SK-N-SH (cell line): Measurements from ENCODE around the gene HES1. TPM values are rescaled to one million over a fixed set of nuclear protein-coding genes. Genes with fewer than 3 reads are reported as not detected.

Experiments used
- CTCF ChIA-PET: fragments of 300-600, 350-600 bp; formaldehyde crosslinking; extraction: SDS; loops from one replicate; lab custom pipeline; 2021; lab: Yijun Ruan, JAX
- POLR2A ChIA-PET: fragments of 350-600 bp; sonication (Branson Sonifier 250); formaldehyde crosslinking; extraction: SDS; loops from one replicate; lab custom pipeline; 2020; ENCODE audit warnings: antibody characterized with exemption, inconsistent platforms; lab: Yijun Ruan, JAX
- DNase-seq: peaks from one replicate; pipeline ENCODE4 v3.0.0; 2012
- H2AFZ ChIP-seq: fragments of 200-600 bp; sonication (generic); 2 replicates; pipeline ENCODE4 v1.8.1; 2016; ENCODE audit warnings: antibody characterized with exemption, mild to moderate bottlenecking, low read depth
- H3F3A ChIP-seq: fragments of 200-600 bp; sonication (generic); replicated peaks from 2 replicates; pipeline ENCODE3; 2016; ENCODE audit warnings: antibody characterized with exemption, mild to moderate bottlenecking; ENCODE audit not compliant: insufficient read depth
- H3K27ac ChIP-seq, 2 experiments: fragments of 200-500 bp in 1 of 2; fragments of 200-600 bp in 1 of 2; sonication (Bioruptor generic) in 1 of 2; sonication (generic), shearing (Covaris generic) in 1 of 2; 2 replicates each; pipeline versions ENCODE4 v1.5.1 to v1.6.1; 2014 to 2016; ENCODE audit warnings: low read depth in 2 of 2, inconsistent platforms in 1 of 2, low read length in 1 of 2, mild to moderate bottlenecking in 1 of 2, mixed read lengths in 1 of 2
- H3K27me3 ChIP-seq: fragments of 200-600 bp; sonication (generic), shearing (Covaris generic); 2 replicates; pipeline ENCODE4 v1.6.1; 2016; ENCODE audit warnings: mixed run types; ENCODE audit not compliant: insufficient read depth
- H3K36me3 ChIP-seq, 2 experiments: fragments of 200-500 bp in 1 of 2; fragments of 200-600 bp in 1 of 2; sonication (Bioruptor generic) in 1 of 2; sonication (generic) in 1 of 2; replicated peaks in 1 of 2; 2 replicates each; pipeline versions ENCODE3 to v1.5.1; 2014 to 2016; ENCODE audit warnings: low read length in 1 of 2, mild to moderate bottlenecking in 1 of 2; ENCODE audit not compliant: insufficient read depth in 2 of 2, control insufficient read depth in 1 of 2
- H3K4me1 ChIP-seq, 2 experiments: fragments of 200-500 bp in 1 of 2; fragments of 200-600 bp in 1 of 2; sonication (Bioruptor generic) in 1 of 2; sonication (generic), shearing (Covaris generic) in 1 of 2; 2 replicates each; pipeline versions ENCODE4 v1.5.1 to v1.6.1; 2014 to 2016; ENCODE audit warnings: low read depth in 1 of 2, low read length in 1 of 2, mixed run types in 1 of 2; ENCODE audit not compliant: insufficient read depth in 2 of 2, control insufficient read depth in 1 of 2
- H3K4me2 ChIP-seq: fragments of 200-600 bp; sonication (generic), shearing (Covaris generic); 2 replicates; pipeline ENCODE4 v1.6.1; 2017; ENCODE audit warnings: mixed run types
- H3K4me3 ChIP-seq, 2 experiments: fragments of 200-500 bp in 1 of 2; fragments of 200-600 bp in 1 of 2; sonication (Bioruptor generic) in 1 of 2; sonication (generic), shearing (Covaris generic) in 1 of 2; 2 replicates each; pipeline versions ENCODE4 v1.5.1 to v1.8.1; 2014 to 2016; ENCODE audit warnings: low read depth in 2 of 2, inconsistent platforms in 1 of 2, low read length in 1 of 2, mild to moderate bottlenecking in 1 of 2, mixed read lengths in 1 of 2, moderate library complexity in 1 of 2
- H3K79me2 ChIP-seq: fragments of 200-600 bp; sonication (generic); 2 replicates; pipeline ENCODE4 v1.8.1; 2017; ENCODE audit warnings: mild to moderate bottlenecking; ENCODE audit not compliant: insufficient read depth
- H3K9ac ChIP-seq: fragments of 200-600 bp; sonication (generic); 2 replicates; pipeline ENCODE4 v1.6.1; 2017; ENCODE audit warnings: mixed run types
- H3K9me2 ChIP-seq: fragments of 200-600 bp; sonication (generic); 2 replicates; pipeline ENCODE4 v1.6.1; 2017; ENCODE audit warnings: mixed run types
- H3K9me3 ChIP-seq: fragments of 200-600 bp; sonication (generic); 2 replicates; pipeline ENCODE4 v1.6.1; 2017; ENCODE audit warnings: mixed run types, mild to moderate bottlenecking, moderate library complexity
- H4K20me1 ChIP-seq: fragments of 200-600 bp; sonication (generic); 2 replicates; pipeline ENCODE4 v1.6.1; 2017; ENCODE audit warnings: mild to moderate bottlenecking, mixed run types; ENCODE audit not compliant: insufficient read depth
- CHD2 ChIP-seq: fragments of 150-350 bp; IDR thresholded peaks from 2 replicates; pipeline ENCODE4 v1.6.1; 2018; ENCODE audit warnings: low read length; ENCODE audit not compliant: partially characterized antibody
- EZH2phosphoT487 ChIP-seq: fragments of 200-600 bp; sonication (generic); IDR thresholded peaks from 2 replicates; pipeline ENCODE4 v1.6.1; 2017; ENCODE audit warnings: low read depth, mixed run types, mild to moderate bottlenecking, antibody characterized with exemption, moderate library complexity, borderline replicate concordance
- FOSL2 ChIP-seq: IDR thresholded peaks from 2 replicates; pipeline ENCODE4 v1.4.0; 2012; ENCODE audit warnings: low read depth, mild to moderate bottlenecking, moderate library complexity, borderline replicate concordance
- FOXM1 ChIP-seq: IDR thresholded peaks from 2 replicates; pipeline ENCODE4 v1.4.0; 2012; ENCODE audit warnings: low read depth, mild to moderate bottlenecking
- GATA2 ChIP-seq: sonication (generic); formaldehyde crosslinking; IDR thresholded peaks from 2 replicates; pipeline ENCODE4 v1.5.0; 2020; ENCODE audit warnings: mild to moderate bottlenecking, missing genetic modification reagents
- JUND ChIP-seq: IDR thresholded peaks from 2 replicates; pipeline ENCODE4 v1.4.0; 2012
- MXI1 ChIP-seq: IDR thresholded peaks from 2 replicates; pipeline ENCODE4 v1.6.1; 2012; ENCODE audit warnings: mild to moderate bottlenecking, low read depth, low read length, improper control_type of control experiment
- NFIC ChIP-seq: IDR thresholded peaks from 2 replicates; pipeline ENCODE4 v1.4.0; 2012; ENCODE audit warnings: borderline replicate concordance
- POLR2AphosphoS5 ChIP-seq: IDR thresholded peaks from 2 replicates; pipeline ENCODE4 v1.6.1; 2012; ENCODE audit warnings: low read depth, low read length
- RCOR1 ChIP-seq: fragments of 150-350 bp; IDR thresholded peaks from 2 replicates; pipeline ENCODE4 v1.6.1; 2017; ENCODE audit warnings: antibody characterized with exemption, low read length
- RFX5 ChIP-seq: IDR thresholded peaks from 2 replicates; pipeline ENCODE4 v1.6.1; 2012; ENCODE audit warnings: mild to moderate bottlenecking, improper control_type of control experiment, low read length
- SMC3 ChIP-seq: IDR thresholded peaks from 2 replicates; pipeline ENCODE4 v1.6.1; 2012; ENCODE audit warnings: low read depth, low read length, improper control_type of control experiment
- TEAD4 ChIP-seq: IDR thresholded peaks from 2 replicates; pipeline ENCODE4 v1.4.0; 2012; ENCODE audit warnings: mild to moderate bottlenecking, borderline replicate concordance; ENCODE audit not compliant: insufficient read depth
- YY1 ChIP-seq: IDR thresholded peaks from 2 replicates; pipeline ENCODE4 v1.4.0; 2012; ENCODE audit warnings: low read depth, mild to moderate bottlenecking
- WGBS: methylation state at CpG from one replicate; pipeline ENCODE4 v1.1.6; 2017; ENCODE audit warnings: low lambda C conversion rate; 5-methylcytosine and 5-hydroxymethylcytosine counted together
- polyA plus RNA-seq, 3 experiments: library from polyadenylated mRNA; depleted of rRNA; stranded (reverse); fragments of >200 nt; gene quantifications; 2 replicates each; pipeline ENCODE4 v1.2.3, GENCODE V29; 2012
- TF ChIP-seq, protein P1 (sequence below): fragments of 200-600 bp; sonication (generic); IDR thresholded peaks from 2 replicates; pipeline ENCODE4 v1.6.1; 2017; ENCODE audit warnings: antibody characterized with exemption, mild to moderate bottlenecking, moderate library complexity
- TF ChIP-seq, protein P2 (sequence below): fragments of 150-350 bp; IDR thresholded peaks from 2 replicates; pipeline ENCODE4 v1.6.1; 2017; ENCODE audit warnings: antibody characterized with exemption, low read length, low read depth, borderline replicate concordance
- TF ChIP-seq, protein P3 (sequence below): IDR thresholded peaks from 2 replicates; pipeline ENCODE4; 2012
- TF ChIP-seq, protein P4 (sequence below): fragments of 150-350 bp; IDR thresholded peaks from 2 replicates; pipeline ENCODE4 v1.6.1; 2016; ENCODE audit warnings: mild to moderate bottlenecking, low read depth, low read length

The HES1 gene
- polyA plus RNA-seq, 1 of the 3 experiments (the other 2 are of a cell fraction) = 225 TPM

DNA sequence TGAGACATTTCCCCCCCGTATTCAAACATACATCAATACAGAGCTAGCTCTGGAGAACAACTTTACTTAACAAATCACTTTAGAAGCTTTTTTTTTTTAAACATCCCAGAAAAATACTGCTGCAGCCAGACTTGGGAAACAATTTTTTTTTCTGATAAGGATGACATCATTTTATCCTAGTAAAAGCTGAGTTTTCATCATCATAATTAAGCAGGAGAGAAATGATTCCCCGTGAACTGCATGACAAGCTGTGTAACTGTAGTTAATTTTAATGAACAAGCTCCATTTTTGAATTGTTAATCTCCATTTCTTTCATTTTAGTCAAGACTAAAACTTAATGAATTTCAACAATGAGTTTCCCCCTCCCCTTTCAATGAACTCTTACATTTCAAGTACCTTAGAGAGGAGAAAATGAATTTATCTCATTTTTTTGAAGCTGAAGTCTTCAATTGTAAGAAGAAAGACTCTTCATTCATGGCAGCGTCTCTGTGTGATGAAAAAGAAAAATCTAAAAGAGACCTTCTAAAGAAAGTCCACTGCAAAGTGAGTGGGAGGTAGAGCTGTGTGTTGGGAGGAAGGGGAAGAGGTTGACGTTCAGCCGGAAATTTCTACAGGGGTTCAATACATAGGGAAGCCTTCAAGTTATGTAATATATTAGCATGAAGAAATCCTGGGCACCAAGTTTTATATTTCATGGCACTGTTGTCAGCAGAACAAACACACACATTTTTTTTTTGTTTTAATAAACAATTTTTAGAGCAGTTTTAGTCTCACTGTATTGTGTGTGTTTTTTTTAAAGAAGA, 31.7 kb downstream of the HES1 start:
- WGBS = 84% methylated on average over 5 of the region's 5 CpGs

DNA sequence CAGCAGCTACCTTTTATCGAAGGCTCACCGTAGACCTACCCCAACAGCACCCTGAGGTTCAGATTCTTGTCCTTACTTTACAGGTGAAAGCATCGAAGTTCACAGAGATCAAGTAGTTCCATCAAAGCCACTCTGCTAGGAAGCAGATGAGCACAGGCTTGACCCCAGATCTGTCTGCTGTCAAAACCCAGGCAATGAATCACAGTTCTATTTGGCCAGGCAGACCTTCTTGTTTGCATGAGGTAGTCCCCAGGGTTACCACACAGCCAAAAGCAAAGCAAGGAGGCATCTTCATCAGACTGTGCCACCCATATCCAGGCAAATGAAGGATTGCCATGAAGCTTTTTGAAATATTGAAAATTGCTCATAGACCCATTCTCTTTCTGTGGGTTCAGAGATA, 33.0 kb downstream of the HES1 start:
- CTCF ChIA-PET = interaction anchor here (3.2 kb wide), 1 partner anchor 147 kb away, joined by 19 read pairs; no protein-coding TSS in a partner anchor
- no peaks in the 10 kb centered on the region; the same call in 1 of the 2 replicates for H3K9me3 ChIP-seq
- H3K79me2 ChIP-seq = no peaks in the 10 kb centered on the region

More for the DNA sequence above, 31.7 kb downstream of the HES1 start:
- CTCF ChIA-PET = interaction anchor here (0.7 to 3.2 kb wide), 7 partner anchors 9 to 387 kb away, joined by 3 to 19 read pairs (median 3); no protein-coding TSS in a partner anchor
- POLR2A ChIA-PET = no interaction called here
- Histone ChIP-seq H3K9ac (no peak overlapping the region), H3K27ac (no peak overlapping the region; a peak in 1 of 4 replicates), H3K36me3 (no peaks in the 10 kb centered on the region), H3K9me3 (no peaks in the 10 kb centered on the region; the same call in 1 of the 2 replicates), H3K27me3 (peaks cover 32% of the 10 kb centered on the region; the same call in 1 of the 2 replicates), H3K4me3 (no peak overlapping the region), H2AFZ (no peak overlapping the region), H3K4me2 (no peak overlapping the region), H3K4me1 (peaks cover 6 to 10% of the 10 kb centered on the region in 2 experiments; a peak in 3 of 4 replicates), H3K9me2 (no peaks in the 10 kb centered on the region), H3K79me2 (no peaks in the 10 kb centered on the region), H4K20me1 (no peaks in the 10 kb centered on the region), H3F3A (no peaks in the 10 kb centered on the region)
- TF ChIP-seq EZH2phosphoT487 = no peak
- TF ChIP-seq RFX5 = no peak
- DNase-seq = no peak

More for the DNA sequence above, 33.0 kb downstream of the HES1 start:
- Histone ChIP-seq H3K4me2 (no peak overlapping the region), H3K27me3 (peaks cover 21% of the 10 kb centered on the region; the same call in 1 of the 2 replicates), H3K9ac (no peak overlapping the region), H3K4me3 (no peak overlapping the region), H3K4me1 (peaks cover 6 to 10% of the 10 kb centered on the region in 2 experiments; a peak in 3 of 4 replicates), H3F3A (no peaks in the 10 kb centered on the region), H3K27ac (no peak overlapping the region), H4K20me1 (no peaks in the 10 kb centered on the region), H3K36me3 (no peaks in the 10 kb centered on the region), H3K9me2 (no peaks in the 10 kb centered on the region)
- DNase-seq = no peak
- 80% methylated on average over 3 of the region's 3 CpGs for WGBS
- POLR2A ChIA-PET = no interaction called here
- TF ChIP-seq CHD2 = no peak
- TF ChIP-seq RFX5 = no peak
- no peak for TF ChIP-seq FOXM1
- TF ChIP-seq YY1 = no peak
- TF ChIP-seq GATA2 (CRISPR knock-in tag) = no peak
- no peak for TF ChIP-seq POLR2AphosphoS5
- no peak for TF ChIP-seq MXI1
- no peak for TF ChIP-seq SMC3
- TF ChIP-seq FOSL2 = no peak
- TF ChIP-seq, protein P1, sequence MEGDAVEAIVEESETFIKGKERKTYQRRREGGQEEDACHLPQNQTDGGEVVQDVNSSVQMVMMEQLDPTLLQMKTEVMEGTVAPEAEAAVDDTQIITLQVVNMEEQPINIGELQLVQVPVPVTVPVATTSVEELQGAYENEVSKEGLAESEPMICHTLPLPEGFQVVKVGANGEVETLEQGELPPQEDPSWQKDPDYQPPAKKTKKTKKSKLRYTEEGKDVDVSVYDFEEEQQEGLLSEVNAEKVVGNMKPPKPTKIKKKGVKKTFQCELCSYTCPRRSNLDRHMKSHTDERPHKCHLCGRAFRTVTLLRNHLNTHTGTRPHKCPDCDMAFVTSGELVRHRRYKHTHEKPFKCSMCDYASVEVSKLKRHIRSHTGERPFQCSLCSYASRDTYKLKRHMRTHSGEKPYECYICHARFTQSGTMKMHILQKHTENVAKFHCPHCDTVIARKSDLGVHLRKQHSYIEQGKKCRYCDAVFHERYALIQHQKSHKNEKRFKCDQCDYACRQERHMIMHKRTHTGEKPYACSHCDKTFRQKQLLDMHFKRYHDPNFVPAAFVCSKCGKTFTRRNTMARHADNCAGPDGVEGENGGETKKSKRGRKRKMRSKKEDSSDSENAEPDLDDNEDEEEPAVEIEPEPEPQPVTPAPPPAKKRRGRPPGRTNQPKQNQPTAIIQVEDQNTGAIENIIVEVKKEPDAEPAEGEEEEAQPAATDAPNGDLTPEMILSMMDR = no peak
- TF ChIP-seq, protein P2, sequence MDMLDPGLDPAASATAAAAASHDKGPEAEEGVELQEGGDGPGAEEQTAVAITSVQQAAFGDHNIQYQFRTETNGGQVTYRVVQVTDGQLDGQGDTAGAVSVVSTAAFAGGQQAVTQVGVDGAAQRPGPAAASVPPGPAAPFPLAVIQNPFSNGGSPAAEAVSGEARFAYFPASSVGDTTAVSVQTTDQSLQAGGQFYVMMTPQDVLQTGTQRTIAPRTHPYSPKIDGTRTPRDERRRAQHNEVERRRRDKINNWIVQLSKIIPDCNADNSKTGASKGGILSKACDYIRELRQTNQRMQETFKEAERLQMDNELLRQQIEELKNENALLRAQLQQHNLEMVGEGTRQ = no peak
- no peak for TF ChIP-seq RCOR1
- no peak for TF ChIP-seq TEAD4
- TF ChIP-seq, protein P3, sequence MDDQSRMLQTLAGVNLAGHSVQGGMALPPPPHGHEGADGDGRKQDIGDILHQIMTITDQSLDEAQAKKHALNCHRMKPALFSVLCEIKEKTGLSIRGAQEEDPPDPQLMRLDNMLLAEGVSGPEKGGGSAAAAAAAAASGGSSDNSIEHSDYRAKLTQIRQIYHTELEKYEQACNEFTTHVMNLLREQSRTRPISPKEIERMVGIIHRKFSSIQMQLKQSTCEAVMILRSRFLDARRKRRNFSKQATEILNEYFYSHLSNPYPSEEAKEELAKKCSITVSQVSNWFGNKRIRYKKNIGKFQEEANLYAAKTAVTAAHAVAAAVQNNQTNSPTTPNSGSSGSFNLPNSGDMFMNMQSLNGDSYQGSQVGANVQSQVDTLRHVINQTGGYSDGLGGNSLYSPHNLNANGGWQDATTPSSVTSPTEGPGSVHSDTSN = no peak
- TF ChIP-seq, protein P4, sequence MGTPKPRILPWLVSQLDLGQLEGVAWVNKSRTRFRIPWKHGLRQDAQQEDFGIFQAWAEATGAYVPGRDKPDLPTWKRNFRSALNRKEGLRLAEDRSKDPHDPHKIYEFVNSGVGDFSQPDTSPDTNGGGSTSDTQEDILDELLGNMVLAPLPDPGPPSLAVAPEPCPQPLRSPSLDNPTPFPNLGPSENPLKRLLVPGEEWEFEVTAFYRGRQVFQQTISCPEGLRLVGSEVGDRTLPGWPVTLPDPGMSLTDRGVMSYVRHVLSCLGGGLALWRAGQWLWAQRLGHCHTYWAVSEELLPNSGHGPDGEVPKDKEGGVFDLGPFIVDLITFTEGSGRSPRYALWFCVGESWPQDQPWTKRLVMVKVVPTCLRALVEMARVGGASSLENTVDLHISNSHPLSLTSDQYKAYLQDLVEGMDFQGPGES = no peak
- TF ChIP-seq JUND = no peak
- TF ChIP-seq NFIC = no peak
- TF ChIP-seq, all 33 proteins: peak for 0
- H2AFZ ChIP-seq = no peak overlapping the region
